Adrenal gland (tissue), 12 donors: ENCODE data around the gene DOCK4. TPM values are rescaled to one million over a fixed set of nuclear protein-coding genes. Genes with fewer than 3 reads are reported as not detected.

Source experiments
- DNase-seq, 7 donors: peaks; one replicate each; pipeline ENCODE4 v3.0.0-alpha.2; 2019 to 2020
- H3K27ac ChIP-seq, 5 donors: fragments of 200-600 bp; sonication (generic) in 4 of 5; 1 replicate in 3 of 5; 2 replicates in 2 of 5; pipeline versions ENCODE4 v1.5.1 to v1.8.0; 2016 to 2020; ENCODE audit warnings: mild to moderate bottlenecking in 1 of 5
- H3K27me3 ChIP-seq: fragments of 200-600 bp; 2 replicates; pipeline ENCODE4 v1.8.0; 2021
- H3K36me3 ChIP-seq, 2 donors: fragments of 200-600 bp; replicated peaks in 1 of 2; 1 replicate in 1 of 2; 2 replicates in 1 of 2; pipeline versions ENCODE4 v1.5.1 to v1.8.0; 2018 to 2022
- H3K4me1 ChIP-seq, 2 donors: fragments of 200-600 bp; replicated peaks in 1 of 2; 1 replicate in 1 of 2; 2 replicates in 1 of 2; pipeline versions ENCODE4 v1.5.1 to v1.8.0; 2018 to 2021
- H3K4me3 ChIP-seq, 4 donors: fragments of 200-600 bp; sonication (generic) in 3 of 4; one replicate each; pipeline ENCODE4 v1.5.1; 2016 to 2018
- H3K9me3 ChIP-seq, 3 donors: fragments of 200-600 bp; sonication (generic) in 1 of 3; replicated peaks in 1 of 3; 1 replicate in 2 of 3; 2 replicates in 1 of 3; pipeline versions ENCODE4 v1.5.1 to v1.8.0; 2016 to 2021
- POLR2A ChIP-seq, 2 donors: fragments of 450-650 bp; IDR thresholded peaks; one replicate each; pipeline ENCODE4 v1.6.1; 2017; ENCODE audit warnings: antibody characterized with exemption in 2 of 2, mild to moderate bottlenecking in 2 of 2, moderate library complexity in 1 of 2
- WGBS, 4 donors: extraction: QIAGEN DNeasy Blood & Tissue Kit in 2 of 4; methylation state at CpG; one replicate each; pipeline versions ENCODE4 v1.1.5 to v1.1.7; 2013 to 2017; 5-methylcytosine and 5-hydroxymethylcytosine counted together
- intact Hi-C, 2 donors: fragments of 100-400 bp; cut with DNase I; formaldehyde crosslinking; loops; one replicate each; pipeline versions ENCODE4 v1.14.1 to v1.15.0; 2022 to 2023
- polyA plus RNA-seq, 3 donors: library from polyadenylated mRNA; stranded (reverse); fragments of 200-250 nt in 2 of 3; fragments of 350-450 nt in 1 of 3; fragmentation: Illumina TruSeq in 1 of 3; extraction: RNeasy Lipid Tissue Mini Kit (QIAGEN cat#74804) in 1 of 3; gene quantifications; one replicate each; pipeline ENCODE4 v1.2.3, GENCODE V29; 2013 to 2014
- total RNA-seq, 9 donors: library from RNA; depleted of rRNA in 4 of 9; stranded (reverse); fragments of >200 nt in 4 of 9; fragments of 120-200 nt in 1 of 9; fragmentation: NEBNext Ultra II Directional in 1 of 9; extraction: Animal tissue kit (Norgen Biotek cat#: 25700) in 1 of 9; gene quantifications; one replicate each; pipeline versions ENCODE4 v1.1.0 to v1.2.4, GENCODE V29; 2013 to 2023
- TF ChIP-seq, protein P1 (sequence below), 6 experiments: fragments of 450-650 bp in 4 of 6; fragments of 200-600 bp in 2 of 6; sonication (generic) in 1 of 6; IDR thresholded peaks; 1 replicate in 5 of 6; 2 replicates in 1 of 6; pipeline versions ENCODE4 v1.5.1 to v1.8.0; 2016 to 2021; ENCODE audit warnings: antibody characterized with exemption in 6 of 6, mild to moderate bottlenecking in 2 of 6, moderate library complexity in 1 of 6
- donor health status: healthy with polysubstance abuse.
- donor health status: Bipolar disorder and iron deficiency.
- donor health status: DM: yes; HTN: yes; CAD: no.
- donor health status: DM: no; HTN: no; CAD: no.
- donor health status: DM: no; HTN: no; CAD: no.
- donor health status: DM: yes; HTN: yes; CAD: no.

DOCK4 gene
- total and polyA plus RNA-seq, 12 donors: 6.2 to 37.6 (median 21.1) TPM

DNA sequence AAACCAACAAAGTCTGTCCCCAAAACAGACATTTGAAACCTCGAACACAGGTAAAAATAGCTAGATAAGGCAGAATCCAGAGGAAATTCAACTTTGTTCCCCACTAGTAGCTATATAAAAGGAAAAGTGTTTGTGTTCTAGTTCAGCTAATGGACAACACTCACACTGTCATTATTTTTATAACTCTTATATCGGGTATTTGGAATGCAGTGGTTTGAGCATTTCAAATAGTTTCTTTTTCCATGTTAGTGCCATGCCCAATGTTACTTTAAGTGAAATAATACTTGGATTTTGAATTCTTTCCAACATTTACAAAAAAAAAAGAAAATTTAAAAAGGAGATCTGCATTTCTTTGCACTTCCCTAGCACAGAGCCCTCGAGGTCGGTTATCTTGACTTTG, 213.6 kb downstream of the DOCK4 start:
- no peak for TF ChIP-seq POLR2A (IDR thresholded peaks at IDR 0.05)
- TF ChIP-seq, protein P1, sequence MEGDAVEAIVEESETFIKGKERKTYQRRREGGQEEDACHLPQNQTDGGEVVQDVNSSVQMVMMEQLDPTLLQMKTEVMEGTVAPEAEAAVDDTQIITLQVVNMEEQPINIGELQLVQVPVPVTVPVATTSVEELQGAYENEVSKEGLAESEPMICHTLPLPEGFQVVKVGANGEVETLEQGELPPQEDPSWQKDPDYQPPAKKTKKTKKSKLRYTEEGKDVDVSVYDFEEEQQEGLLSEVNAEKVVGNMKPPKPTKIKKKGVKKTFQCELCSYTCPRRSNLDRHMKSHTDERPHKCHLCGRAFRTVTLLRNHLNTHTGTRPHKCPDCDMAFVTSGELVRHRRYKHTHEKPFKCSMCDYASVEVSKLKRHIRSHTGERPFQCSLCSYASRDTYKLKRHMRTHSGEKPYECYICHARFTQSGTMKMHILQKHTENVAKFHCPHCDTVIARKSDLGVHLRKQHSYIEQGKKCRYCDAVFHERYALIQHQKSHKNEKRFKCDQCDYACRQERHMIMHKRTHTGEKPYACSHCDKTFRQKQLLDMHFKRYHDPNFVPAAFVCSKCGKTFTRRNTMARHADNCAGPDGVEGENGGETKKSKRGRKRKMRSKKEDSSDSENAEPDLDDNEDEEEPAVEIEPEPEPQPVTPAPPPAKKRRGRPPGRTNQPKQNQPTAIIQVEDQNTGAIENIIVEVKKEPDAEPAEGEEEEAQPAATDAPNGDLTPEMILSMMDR (IDR thresholded peaks at IDR 0.05): no peak
- intact Hi-C loops: no loop called here
- Histone ChIP-seq H3K27ac (no peak overlapping the region), H3K36me3 (no peaks in the 10 kb centered on the region), H3K27me3 (no peaks in the 10 kb centered on the region), H3K9me3 (no peaks in the 10 kb centered on the region), H3K4me1 (peaks cover 1 to 3% of the 10 kb centered on the region in 2 donors), H3K4me3 (no peak overlapping the region)
- WGBS, 4 donors: 92 to 95% (median 94%) methylated on average over 4 of the region's 4 CpGs
- no peak for DNase-seq

GRCh38 chr7:111990643-111991042, 215.6 kb downstream of the DOCK4 start:
- WGBS, 4 donors: 93 to 98% (median 94%) methylated on average over 3 of the region's 3 CpGs
- intact Hi-C loops: no loop called here
- Histone ChIP-seq H3K27ac (no peak overlapping the region), H3K27me3 (no peaks in the 10 kb centered on the region), H3K4me1 (peaks cover 6 to 16% of the 10 kb centered on the region in 2 donors), H3K4me3 (no peak overlapping the region), H3K9me3 (no peaks in the 10 kb centered on the region), H3K36me3 (no peaks in the 10 kb centered on the region)
- no peak for DNase-seq
- no peak for TF ChIP-seq POLR2A (IDR thresholded peaks at IDR 0.05)
- TF ChIP-seq, protein P1 (IDR thresholded peaks at IDR 0.05): no peak

- Histone ChIP-seq H3K36me3 (no peaks in the 10 kb centered on the region), H3K27me3 (no peaks in the 10 kb centered on the region), H3K4me3 (no peak overlapping the region), H3K4me1 (peaks cover 6 to 16% of the 10 kb centered on the region in 2 donors), H3K27ac (peak overlapping the region in 2 of 5 donors; percentile 59 to 70), H3K9me3 (no peaks in the 10 kb centered on the region)
- DNase-seq: no peak
- intact Hi-C loops: no loop called here
- WGBS, 4 donors: 64 to 73% (median 72%) methylated on average over 1 of the region's 1 CpG
- TF ChIP-seq, protein P1 (IDR thresholded peaks at IDR 0.05): no peak
- TF ChIP-seq POLR2A (IDR thresholded peaks at IDR 0.05): no peak
Measured at GRCh38 chr7:111987886-111988285, 218.3 kb downstream of the DOCK4 start.

GRCh38 chr7:111987115-111987826, 218.9 kb downstream of the DOCK4 start:
- peak overlapping the region in 3 of 5 donors; percentile 34 to 70 (median 59) for H3K27ac ChIP-seq
- H3K27me3 ChIP-seq: no peaks in the 10 kb centered on the region
- H3K9me3 ChIP-seq: no peaks in the 10 kb centered on the region
- peak in 1 of 7 donors; percentile 14 for DNase-seq
- TF ChIP-seq POLR2A (IDR thresholded peaks at IDR 0.05): no peak
- TF ChIP-seq, protein P1 (IDR thresholded peaks at IDR 0.05): no peak
- peak overlapping the region in 1 of 4 donors; percentile 13 for H3K4me3 ChIP-seq
- peaks cover 6 to 16% of the 10 kb centered on the region in 2 donors for H3K4me1 ChIP-seq
- no peaks in the 10 kb centered on the region for H3K36me3 ChIP-seq
- WGBS, 4 donors: 48 to 63% (median 50%) methylated on average over 6 of the region's 6 CpGs
- intact Hi-C loops: no loop called here
